HAP-1 (cell line): ENCODE measurements around the gene MPHOSPH9.
"Not testable (repeated sequence)": the region's sequence is repeated elsewhere in the genome, so short reads cannot be mapped to it uniquely, and the experiment has no call there.

ENCODE experiments used
- DNase-seq, 2 experiments: peaks; one replicate each; pipeline ENCODE4 v3.0.0-alpha.2; 2016 to 2020; ENCODE audit warnings: low spot score in 2 of 2
- H3K27me3 ChIP-seq: fragments of 250-450 bp; sonication (Bioruptor Pico); 2 replicates; pipeline ENCODE4 v1.5.1; 2020; ENCODE audit warnings: low read depth, mild to moderate bottlenecking, moderate library complexity
- H3K36me3 ChIP-seq: fragments of 250-450 bp; sonication (Bioruptor Pico); replicated peaks from 2 replicates; pipeline ENCODE4 v1.5.1; 2020; ENCODE audit warnings: mild to moderate bottlenecking
- H3K4me1 ChIP-seq: fragments of 250-450 bp; sonication (Bioruptor Pico); 2 replicates; pipeline ENCODE4 v1.5.1; 2020; ENCODE audit warnings: mild to moderate bottlenecking
- H3K4me3 ChIP-seq: fragments of 250-450 bp; sonication (Bioruptor Pico); 2 replicates; pipeline ENCODE4 v1.5.1; 2020; ENCODE audit warnings: mild to moderate bottlenecking, moderate library complexity
- H3K9me3 ChIP-seq: fragments of 250-450 bp; sonication (Bioruptor Pico); 2 replicates; pipeline ENCODE4 v1.5.1; 2020; ENCODE audit warnings: mild to moderate bottlenecking, moderate library complexity
- in situ Hi-C: fragments of 300-500 bp; cut with MboI; formaldehyde crosslinking; loops from 3 replicates; pipeline ENCODE4 v1.14.3; 2020; ENCODE audit warnings: low sequenced_read_pairs, inconsistent platforms, mixed read lengths

MPHOSPH9 gene

GRCh38 chr12:123229051-123229450 is 3.9 kb downstream of the MPHOSPH9 start:
- DNase-seq: no peak
- Histone ChIP-seq H3K4me3 (no peak overlapping the region), H3K36me3 (peaks cover 24% of the 10 kb centered on the region), H3K9me3 (no peaks in the 10 kb centered on the region), H3K4me1 (peaks cover 24% of the 10 kb centered on the region), H3K27me3 (no peaks in the 10 kb centered on the region)
- in situ Hi-C loops: no loop called here

DNA sequence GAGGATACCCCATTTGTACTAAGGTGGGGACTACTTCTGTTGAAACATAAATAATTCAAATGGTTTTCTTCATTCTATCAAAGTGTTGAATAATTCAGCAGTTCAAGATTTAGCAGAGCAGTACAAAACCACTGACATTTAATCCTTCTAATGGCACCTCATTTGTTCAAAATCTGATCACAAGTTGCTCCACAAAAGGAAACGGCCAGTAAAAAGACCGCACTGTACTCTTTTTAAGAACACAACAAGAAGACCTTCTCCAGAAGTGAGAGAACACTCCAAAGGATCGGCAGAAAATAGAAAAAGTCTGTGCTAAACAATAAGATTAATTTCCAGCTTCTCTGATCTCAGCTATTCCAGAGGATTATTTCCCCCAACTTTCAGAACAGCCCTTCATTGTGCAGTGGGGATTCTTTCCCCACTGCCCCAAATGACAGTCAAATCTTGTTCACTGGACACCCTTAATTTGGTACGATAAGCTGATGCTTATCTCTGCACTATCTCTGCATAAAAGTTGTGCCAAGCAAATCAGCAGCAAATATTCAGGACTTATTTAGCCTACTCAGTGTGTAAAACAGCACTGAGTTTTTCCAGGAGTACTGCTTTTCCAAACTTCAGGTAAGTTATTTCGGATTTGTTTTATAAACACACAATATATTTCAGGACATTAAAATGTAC is 5.2 kb downstream of the MPHOSPH9 start:
- in situ Hi-C loops: no loop called here
- H3K4me1 ChIP-seq: peaks cover 24% of the 10 kb centered on the region
- H3K27me3 ChIP-seq: no peaks in the 10 kb centered on the region
- H3K9me3 ChIP-seq: no peaks in the 10 kb centered on the region
- peak; percentile 36 to 80 for DNase-seq
- H3K36me3 ChIP-seq: peaks cover 31% of the 10 kb centered on the region
- no peak overlapping the region for H3K4me3 ChIP-seq

DNA sequence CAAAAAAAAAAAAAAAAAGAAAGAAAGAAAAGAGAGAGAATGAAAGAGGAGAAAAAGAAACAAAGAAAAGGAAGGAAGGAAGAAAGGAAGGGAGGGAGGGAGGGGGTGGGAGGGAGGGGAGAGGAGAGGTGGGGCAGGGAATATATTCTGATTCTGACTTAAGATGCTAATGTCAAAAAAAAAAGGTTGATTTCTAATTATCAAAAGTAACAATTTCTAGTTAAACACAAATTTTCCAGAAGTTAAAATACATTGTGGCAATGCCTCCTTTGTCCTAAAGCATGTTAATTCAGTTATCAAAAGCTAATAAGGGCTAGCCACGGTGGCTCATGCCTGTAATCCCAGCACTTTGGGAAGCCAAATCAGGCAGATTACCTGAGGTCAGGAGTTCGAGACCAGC is 7.5 kb downstream of the MPHOSPH9 start:
- Histone ChIP-seq H3K9me3 (no peaks in the 10 kb centered on the region), H3K36me3 (peaks cover 53% of the 10 kb centered on the region), H3K4me1 (peaks cover 24% of the 10 kb centered on the region), H3K27me3 (no peaks in the 10 kb centered on the region), H3K4me3 (no peak overlapping the region)
- no peak for DNase-seq
- in situ Hi-C loops: no loop called here

- peaks cover 67% of the 10 kb centered on the region for H3K36me3 ChIP-seq
These were observed 9.7 kb downstream of the MPHOSPH9 start for GRCh38 chr12:123223241-123223668.

DNA sequence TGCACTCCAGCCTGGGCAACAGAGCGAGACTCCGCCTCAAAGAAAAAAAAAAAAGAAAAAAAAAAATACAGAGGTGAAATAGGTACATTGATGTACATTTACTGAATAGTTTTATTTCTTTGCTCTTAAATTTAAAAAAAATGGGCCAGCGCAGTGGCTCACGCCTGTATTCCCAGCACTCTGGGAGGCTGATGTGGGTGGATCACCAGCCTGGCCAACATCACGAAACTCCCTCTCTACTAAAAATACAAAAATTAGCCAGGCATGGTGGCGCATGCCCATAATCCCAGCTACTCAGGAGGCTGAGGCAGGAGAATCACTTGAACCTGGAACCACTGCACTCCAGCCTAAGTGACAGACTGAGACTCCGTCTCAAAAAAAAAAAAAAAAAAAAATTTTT is 25.1 kb downstream of the MPHOSPH9 start:
- H3K4me3 ChIP-seq, DNase-seq, H3K4me1 ChIP-seq, H3K9me3 ChIP-seq, H3K27me3 ChIP-seq: not testable (repeated sequence)
- peaks cover 55% of the 10 kb centered on the region for H3K36me3 ChIP-seq
- in situ Hi-C loops: loop anchor here (25.0 kb wide), 2 partner anchors 404 to 646 kb away; partner anchors contain the start of gene DDX55

More at GRCh38 chr12:123223241-123223668, 9.7 kb downstream of the MPHOSPH9 start:
- H3K4me3 ChIP-seq: no peak overlapping the region
- peaks cover 10% of the 10 kb centered on the region for H3K4me1 ChIP-seq
- H3K27me3 ChIP-seq: no peaks in the 10 kb centered on the region
- DNase-seq: no peak
- no peaks in the 10 kb centered on the region for H3K9me3 ChIP-seq
- in situ Hi-C loops: loop anchor here (25.0 kb wide), 2 partner anchors 389 to 661 kb away; partner anchors contain the start of gene DDX55

GRCh38 chr12:123206794-123207193 is 26.1 kb downstream of the MPHOSPH9 start:
- DNase-seq, H3K4me3 ChIP-seq, H3K4me1 ChIP-seq, H3K27me3 ChIP-seq, H3K9me3 ChIP-seq: not testable (repeated sequence)
- in situ Hi-C loops: loop anchor here (25.0 kb wide), 2 partner anchors 406 to 644 kb away; partner anchors contain the start of gene DDX55
- H3K36me3 ChIP-seq: peaks cover 66% of the 10 kb centered on the region

- no peaks in the 10 kb centered on the region for H3K27me3 ChIP-seq
- peaks cover 63% of the 10 kb centered on the region for H3K36me3 ChIP-seq
- no peaks in the 10 kb centered on the region for H3K4me1 ChIP-seq
- no peak overlapping the region for H3K4me3 ChIP-seq
- H3K9me3 ChIP-seq: no peaks in the 10 kb centered on the region
- no peak for DNase-seq
- in situ Hi-C loops: loop anchor here (25.0 kb wide), 2 partner anchors 412 to 638 kb away; partner anchors contain the start of gene DDX55
These were observed 32.5 kb downstream of the MPHOSPH9 start for GRCh38 chr12:123200414-123200813.

- no peak for DNase-seq
These were observed 33.0 kb downstream of the MPHOSPH9 start for GRCh38 chr12:123199936-123200335.

DNA sequence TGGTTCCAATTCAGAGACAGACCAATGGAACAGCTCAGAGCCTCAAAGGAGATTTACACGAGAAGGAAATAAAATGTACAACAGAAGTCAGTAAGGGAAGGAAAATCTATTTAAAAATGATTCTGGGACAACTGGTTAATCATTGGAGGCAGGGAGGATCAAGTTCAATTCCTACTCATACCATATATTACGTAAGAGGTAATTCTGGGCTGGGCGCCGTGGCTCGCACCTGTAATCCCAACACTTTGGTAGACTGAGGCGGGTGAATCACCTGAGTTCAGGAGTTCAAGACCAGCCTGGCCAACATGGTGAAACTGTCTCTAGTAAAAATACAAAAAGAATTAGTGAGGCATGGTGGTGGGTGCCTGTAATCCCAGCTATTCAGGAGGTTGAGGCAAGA is 45.3 kb downstream of the MPHOSPH9 start:
- in situ Hi-C loops: no loop called here
- no peaks in the 10 kb centered on the region for H3K4me1 ChIP-seq
- H3K4me3 ChIP-seq: no peak overlapping the region
- peaks cover 64% of the 10 kb centered on the region for H3K36me3 ChIP-seq
- DNase-seq: no peak
- no peaks in the 10 kb centered on the region for H3K9me3 ChIP-seq
- H3K27me3 ChIP-seq: no peaks in the 10 kb centered on the region

More at GRCh38 chr12:123199936-123200335, 33.0 kb downstream of the MPHOSPH9 start:
- Histone ChIP-seq H3K36me3 (peaks cover 62% of the 10 kb centered on the region), H3K9me3 (no peaks in the 10 kb centered on the region), H3K4me3 (no peak overlapping the region), H3K27me3 (no peaks in the 10 kb centered on the region), H3K4me1 (no peaks in the 10 kb centered on the region)
- in situ Hi-C loops: loop anchor here (25.0 kb wide), 2 partner anchors 412 to 638 kb away; partner anchors contain the start of gene DDX55

GRCh38 chr12:123180171-123180570 is 52.8 kb downstream of the MPHOSPH9 start:
- Histone ChIP-seq H3K27me3 (no peaks in the 10 kb centered on the region), H3K36me3 (peaks cover 67% of the 10 kb centered on the region), H3K4me1 (no peaks in the 10 kb centered on the region), H3K9me3 (no peaks in the 10 kb centered on the region), H3K4me3 (no peak overlapping the region)
- no peak for DNase-seq
- in situ Hi-C loops: no loop called here

GRCh38 chr12:123171967-123172366 is 61.0 kb downstream of the MPHOSPH9 start:
- Histone ChIP-seq H3K9me3 (no peaks in the 10 kb centered on the region), H3K4me1 (no peaks in the 10 kb centered on the region), H3K4me3 (no peak overlapping the region), H3K36me3 (peaks cover 37% of the 10 kb centered on the region), H3K27me3 (no peaks in the 10 kb centered on the region)
- DNase-seq: no peak
- in situ Hi-C loops: no loop called here

DNA sequence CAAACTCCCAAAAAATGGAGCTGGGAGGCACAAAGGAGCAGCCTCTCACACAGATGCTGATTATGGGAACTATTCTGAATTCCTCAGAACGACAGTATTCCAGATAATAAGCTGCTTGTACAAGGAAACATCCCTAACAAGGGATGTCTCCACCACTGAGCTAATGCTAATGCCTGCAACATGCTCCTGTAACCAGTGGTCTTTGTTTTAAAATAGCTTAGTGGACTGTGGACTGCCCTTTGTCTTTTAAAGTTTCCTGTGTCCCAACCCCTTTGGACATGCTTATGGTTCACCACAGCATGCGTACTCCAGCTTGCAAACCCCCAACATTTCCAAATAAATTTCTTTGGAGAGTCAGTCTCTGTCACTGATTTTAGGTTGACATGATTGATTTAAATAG is 65.6 kb downstream of the MPHOSPH9 start:
- H3K4me3 ChIP-seq: no peak overlapping the region
- no peaks in the 10 kb centered on the region for H3K9me3 ChIP-seq
- H3K36me3 ChIP-seq: peaks cover 46% of the 10 kb centered on the region
- no peaks in the 10 kb centered on the region for H3K4me1 ChIP-seq
- no peaks in the 10 kb centered on the region for H3K27me3 ChIP-seq
- no peak for DNase-seq
- in situ Hi-C loops: no loop called here

- Histone ChIP-seq H3K9me3 (no peaks in the 10 kb centered on the region), H3K36me3 (peaks cover 54% of the 10 kb centered on the region), H3K4me3 (no peak overlapping the region), H3K27me3 (no peaks in the 10 kb centered on the region), H3K4me1 (no peaks in the 10 kb centered on the region)
- in situ Hi-C loops: no loop called here
- DNase-seq: no peak
These were observed 67.4 kb downstream of the MPHOSPH9 start for GRCh38 chr12:123165537-123165936.

DNA sequence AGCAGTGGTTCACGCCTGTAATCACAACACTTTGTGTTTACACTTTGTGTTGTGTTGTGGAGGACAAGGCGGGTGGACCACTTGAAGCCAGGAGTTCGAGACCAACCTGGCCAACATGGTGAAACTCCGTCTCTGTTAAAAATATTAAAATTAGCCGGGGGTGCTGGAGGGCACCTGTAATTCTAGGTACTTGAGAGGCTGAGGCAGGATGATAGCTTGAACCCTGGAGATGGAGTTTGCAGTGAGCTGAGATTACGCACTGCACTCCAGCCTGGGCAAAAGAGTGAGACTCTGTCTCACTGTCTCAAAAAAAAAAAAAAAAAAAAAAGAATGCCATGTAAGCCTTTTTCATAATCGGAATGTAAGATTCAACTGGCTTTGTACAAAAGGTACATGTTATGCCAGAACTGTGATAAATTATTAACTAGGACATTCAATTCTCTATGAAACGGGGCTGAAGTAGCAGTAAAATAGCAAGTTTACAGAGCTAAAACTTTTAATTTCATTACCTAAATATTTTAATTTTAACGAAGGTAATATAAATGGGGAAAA is 68.2 kb downstream of the MPHOSPH9 start:
- H3K27me3 ChIP-seq: no peaks in the 10 kb centered on the region
- H3K36me3 ChIP-seq: peaks cover 56% of the 10 kb centered on the region
- in situ Hi-C loops: no loop called here
- no peaks in the 10 kb centered on the region for H3K9me3 ChIP-seq
- no peak for DNase-seq
- H3K4me3 ChIP-seq: no peak overlapping the region
- H3K4me1 ChIP-seq: no peaks in the 10 kb centered on the region
